ENCODE data around the gene WDR83. TPM values are rescaled to one million over a fixed set of nuclear protein-coding genes. Genes with fewer than 3 reads are reported as not detected.

The WDR83 gene
- total RNA-seq, 1 donor from 2014 or later: 10.9 TPM

DNA sequence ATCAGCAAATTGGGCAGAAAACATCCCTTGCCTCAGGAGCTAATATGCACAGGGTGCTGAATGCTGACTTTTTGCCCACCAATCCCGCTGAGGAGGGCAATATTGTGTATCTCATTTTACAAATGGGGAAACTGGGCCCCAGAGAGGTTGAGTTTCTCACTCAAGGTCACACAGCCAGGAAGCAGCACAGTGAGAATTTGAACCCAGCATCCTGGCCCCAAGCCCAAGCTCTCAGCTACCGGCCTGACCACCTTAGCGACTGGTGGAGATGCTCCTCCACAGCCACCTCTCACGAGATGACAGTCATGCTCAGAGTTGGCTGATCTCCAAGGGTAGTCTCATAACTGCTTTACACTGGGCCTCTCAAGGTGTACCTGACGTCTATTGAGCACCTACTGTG lies 26.4 kb downstream of the WDR83 start:
- intact Hi-C loops (cut with DNase I): no loop called here
- H3K4me3 ChIP-seq: no peak overlapping the region
- no peaks in the 10 kb centered on the region for H3K36me3 ChIP-seq
- DNase-seq (no peak), ATAC-seq (no peak)
- no peaks in the 10 kb centered on the region for H3K9me3 ChIP-seq
- H3K27me3 ChIP-seq: no peaks in the 10 kb centered on the region
- TF ChIP-seq, protein P1, sequence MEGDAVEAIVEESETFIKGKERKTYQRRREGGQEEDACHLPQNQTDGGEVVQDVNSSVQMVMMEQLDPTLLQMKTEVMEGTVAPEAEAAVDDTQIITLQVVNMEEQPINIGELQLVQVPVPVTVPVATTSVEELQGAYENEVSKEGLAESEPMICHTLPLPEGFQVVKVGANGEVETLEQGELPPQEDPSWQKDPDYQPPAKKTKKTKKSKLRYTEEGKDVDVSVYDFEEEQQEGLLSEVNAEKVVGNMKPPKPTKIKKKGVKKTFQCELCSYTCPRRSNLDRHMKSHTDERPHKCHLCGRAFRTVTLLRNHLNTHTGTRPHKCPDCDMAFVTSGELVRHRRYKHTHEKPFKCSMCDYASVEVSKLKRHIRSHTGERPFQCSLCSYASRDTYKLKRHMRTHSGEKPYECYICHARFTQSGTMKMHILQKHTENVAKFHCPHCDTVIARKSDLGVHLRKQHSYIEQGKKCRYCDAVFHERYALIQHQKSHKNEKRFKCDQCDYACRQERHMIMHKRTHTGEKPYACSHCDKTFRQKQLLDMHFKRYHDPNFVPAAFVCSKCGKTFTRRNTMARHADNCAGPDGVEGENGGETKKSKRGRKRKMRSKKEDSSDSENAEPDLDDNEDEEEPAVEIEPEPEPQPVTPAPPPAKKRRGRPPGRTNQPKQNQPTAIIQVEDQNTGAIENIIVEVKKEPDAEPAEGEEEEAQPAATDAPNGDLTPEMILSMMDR (IDR thresholded peaks at IDR 0.05): no peak
- H3K27ac ChIP-seq: no peak overlapping the region
- peaks cover 6% of the 10 kb centered on the region for H3K4me1 ChIP-seq

DNA sequence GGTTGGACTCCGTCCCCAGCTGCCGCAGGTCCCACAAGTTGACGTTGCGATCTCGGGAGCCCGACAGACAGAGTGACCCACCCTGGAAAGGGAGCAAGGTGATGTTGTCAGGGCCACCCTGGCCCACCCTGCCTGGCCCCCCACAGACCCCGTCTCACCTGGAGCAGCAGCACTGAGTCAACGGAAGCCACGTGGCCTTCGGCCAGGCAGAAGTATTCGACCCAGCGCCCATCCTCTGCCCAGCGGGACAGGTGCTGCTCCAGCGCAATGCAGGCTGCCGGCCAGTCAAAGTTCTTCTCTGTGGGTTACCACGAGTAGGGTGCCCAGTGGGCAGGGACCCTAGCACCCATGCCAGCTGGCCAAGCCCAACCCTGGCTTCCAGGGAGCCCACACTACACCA lies 28.0 kb downstream of the WDR83 start:
- ATAC-seq (no peak), DNase-seq (no peak)
- TF ChIP-seq, protein P1 (IDR thresholded peaks at IDR 0.05): no peak

DNA sequence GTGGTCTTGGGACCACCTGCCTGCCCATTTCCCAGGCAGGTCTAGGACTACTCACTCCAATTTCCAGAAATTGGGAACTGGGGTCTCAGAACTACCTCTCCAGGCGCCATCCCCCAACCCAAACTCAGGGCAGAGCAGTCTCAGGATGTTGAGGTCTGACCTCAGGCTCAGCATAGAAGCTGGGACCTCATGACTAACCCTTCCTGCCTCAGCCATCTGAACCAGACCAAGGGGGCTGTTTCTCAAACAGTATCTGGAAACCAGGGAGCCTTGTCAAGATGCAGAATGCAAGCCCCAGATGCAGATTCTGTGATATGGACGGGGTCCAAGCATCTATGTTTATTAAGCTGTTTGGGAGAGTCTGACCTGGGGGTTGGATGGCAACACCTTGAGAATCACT lies 28.5 kb downstream of the WDR83 start:
- intact Hi-C loops (cut with DNase I): no loop called here
- Histone ChIP-seq H3K9me3 (no peaks in the 10 kb centered on the region), H3K4me3 (no peak overlapping the region), H3K27ac (no peak overlapping the region), H3K27me3 (no peaks in the 10 kb centered on the region), H3K4me1 (peaks cover 6% of the 10 kb centered on the region), H3K36me3 (peaks cover 7% of the 10 kb centered on the region)
- TF ChIP-seq, protein P1 (IDR thresholded peaks at IDR 0.05): no peak
- no peak for ATAC-seq
- no peak for DNase-seq

More for the DNA sequence above, 28.0 kb downstream of the WDR83 start:
- H3K27me3 ChIP-seq: no peaks in the 10 kb centered on the region
- H3K4me1 ChIP-seq: peaks cover 6% of the 10 kb centered on the region
- H3K27ac ChIP-seq: no peak overlapping the region
- intact Hi-C loops (cut with DNase I): no loop called here
- H3K9me3 ChIP-seq: no peaks in the 10 kb centered on the region
- H3K36me3 ChIP-seq: peaks cover 7% of the 10 kb centered on the region
- H3K4me3 ChIP-seq: no peak overlapping the region

DNA sequence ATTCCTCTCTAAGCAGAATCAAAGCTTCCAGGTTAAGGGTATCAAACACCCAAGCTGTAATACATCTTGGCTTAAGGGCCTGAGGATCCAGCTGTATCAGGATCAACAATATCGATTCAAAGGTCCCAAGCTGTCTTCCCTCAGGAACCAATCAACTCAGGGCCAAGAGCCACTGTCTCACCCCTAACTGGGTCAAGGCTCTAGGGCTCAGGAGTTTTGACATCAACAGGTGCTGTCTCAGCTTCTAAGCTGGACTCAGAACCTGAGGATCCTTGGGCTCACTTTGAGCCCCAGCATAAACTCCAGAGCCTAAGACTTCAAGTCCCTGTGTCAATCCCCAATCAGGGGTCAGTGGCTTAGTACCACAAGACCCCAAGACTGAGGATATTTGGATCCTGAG lies 28.9 kb downstream of the WDR83 start:
- H3K27me3 ChIP-seq: no peaks in the 10 kb centered on the region
- intact Hi-C loops (cut with DNase I): no loop called here
- H3K4me1 ChIP-seq: peaks cover 6% of the 10 kb centered on the region
- peak overlapping the region; percentile 89 for H3K27ac ChIP-seq
- DNase-seq: no peak
- ATAC-seq: no peak
- peaks cover 8% of the 10 kb centered on the region for H3K36me3 ChIP-seq
- H3K4me3 ChIP-seq: peak overlapping the region; percentile 93
- no peaks in the 10 kb centered on the region for H3K9me3 ChIP-seq
- TF ChIP-seq, protein P1 (IDR thresholded peaks at IDR 0.05): no peak

DNA sequence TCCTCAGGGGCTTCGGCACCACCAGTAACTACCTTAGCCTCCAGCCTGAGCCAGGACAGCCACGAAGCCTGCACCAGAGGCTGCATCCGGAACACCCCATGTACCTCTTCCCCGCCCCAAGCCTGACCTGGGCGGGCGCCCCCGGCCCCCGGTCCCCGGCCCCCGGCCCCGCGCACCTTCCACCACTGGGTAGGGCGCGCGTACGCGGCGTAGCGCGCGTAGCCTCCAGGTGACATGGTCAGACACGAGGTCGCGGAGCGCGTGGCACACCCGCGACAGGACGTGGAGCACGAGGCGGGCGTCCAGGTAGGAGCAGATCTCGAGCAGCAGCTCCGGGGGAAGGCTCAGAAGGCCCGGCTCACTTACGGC lies 29.4 kb downstream of the WDR83 start:
- TF ChIP-seq, protein P1 (IDR thresholded peaks at IDR 0.05): no peak
- intact Hi-C loops (cut with DNase I): no loop called here
- Histone ChIP-seq H3K36me3 (peaks cover 12% of the 10 kb centered on the region), H3K4me1 (peaks cover 6% of the 10 kb centered on the region), H3K27ac (peak overlapping the region; percentile 89), H3K27me3 (no peaks in the 10 kb centered on the region), H3K9me3 (no peaks in the 10 kb centered on the region), H3K4me3 (peak overlapping the region; percentile 93)
- ATAC-seq: peak; percentile 5
- no peak for DNase-seq

Data from upper lobe of right lung (tissue), 1 donor.